Mesodermal cell (in vitro differentiated cells): Measurements from ENCODE around the gene IQSEC2.

Experiments used
- H3K27ac ChIP-seq: 2 replicates; pipeline ENCODE4 v1.7.0; 2013; ENCODE audit warnings: mild to moderate bottlenecking, low read depth, low read length, moderate library complexity; ENCODE audit not compliant: severe bottlenecking
- H3K36me3 ChIP-seq: 2 replicates; pipeline ENCODE4 v1.7.1; 2013; ENCODE audit warnings: mild to moderate bottlenecking, low read length, moderate library complexity; ENCODE audit not compliant: control insufficient read depth, insufficient read depth
- H3K4me1 ChIP-seq: one replicate; pipeline ENCODE4 v1.7.1; 2013; ENCODE audit warnings: mild to moderate bottlenecking, low read length; ENCODE audit not compliant: insufficient read depth, control insufficient read depth, poor library complexity, severe bottlenecking
- H3K4me3 ChIP-seq: 2 replicates; pipeline ENCODE4 v1.7.0; 2013; ENCODE audit warnings: low read length, control low read depth, mild to moderate bottlenecking; ENCODE audit not compliant: insufficient read depth, poor library complexity, severe bottlenecking; ENCODE audit errors: extremely low read depth
- H3K9me3 ChIP-seq: 2 replicates; pipeline ENCODE4 v1.7.1; 2013; ENCODE audit warnings: mild to moderate bottlenecking, low read length, moderate library complexity; ENCODE audit not compliant: control insufficient read depth
- WGBS, 2 experiments: methylation state at CpG; one replicate each; pipeline ENCODE4 v1.1.5; 2013; ENCODE audit warnings: missing lambda C conversion rate in 2 of 2; ENCODE audit not compliant: insufficient coverage in 2 of 2; 5-methylcytosine and 5-hydroxymethylcytosine counted together

The IQSEC2 gene

GRCh38 chrX:53223068-53223693 lies 58.2 kb downstream of the IQSEC2 start:
- H3K4me3 ChIP-seq, result peak overlapping the region; percentile 65

More at GRCh38 chrX:53223068-53223693, 58.2 kb downstream of the IQSEC2 start:
- no peaks in the 10 kb centered on the region for H3K9me3 ChIP-seq
- no CpG with 5 or more reads among the region's 2 CpGs for WGBS, 2 experiments
- no peak overlapping the region for H3K27ac ChIP-seq
- H3K36me3 ChIP-seq, result peaks cover 39% of the 10 kb centered on the region
- peaks cover 10% of the 10 kb centered on the region for H3K4me1 ChIP-seq
